GM19043 (cell line): ENCODE results near the gene VEPH1.

ENCODE experiments used
- ATAC-seq: cut with Tn5 transposase; IDR thresholded peaks from one replicate; pipeline ENCODE4 v1.9.1; 2021; ENCODE audit warnings: low read depth; ENCODE audit not compliant: unreplicated experiment

Gene VEPH1

GRCh38 chr3:157276801-157277200 is 226.4 kb downstream of the VEPH1 start:
- ATAC-seq, result no peak

GRCh38 chr3:157275832-157276231 is 227.4 kb downstream of the VEPH1 start:
- ATAC-seq, result no peak

GRCh38 chr3:157274644-157275137 is 228.5 kb downstream of the VEPH1 start:
- ATAC-seq, result no peak

DNA sequence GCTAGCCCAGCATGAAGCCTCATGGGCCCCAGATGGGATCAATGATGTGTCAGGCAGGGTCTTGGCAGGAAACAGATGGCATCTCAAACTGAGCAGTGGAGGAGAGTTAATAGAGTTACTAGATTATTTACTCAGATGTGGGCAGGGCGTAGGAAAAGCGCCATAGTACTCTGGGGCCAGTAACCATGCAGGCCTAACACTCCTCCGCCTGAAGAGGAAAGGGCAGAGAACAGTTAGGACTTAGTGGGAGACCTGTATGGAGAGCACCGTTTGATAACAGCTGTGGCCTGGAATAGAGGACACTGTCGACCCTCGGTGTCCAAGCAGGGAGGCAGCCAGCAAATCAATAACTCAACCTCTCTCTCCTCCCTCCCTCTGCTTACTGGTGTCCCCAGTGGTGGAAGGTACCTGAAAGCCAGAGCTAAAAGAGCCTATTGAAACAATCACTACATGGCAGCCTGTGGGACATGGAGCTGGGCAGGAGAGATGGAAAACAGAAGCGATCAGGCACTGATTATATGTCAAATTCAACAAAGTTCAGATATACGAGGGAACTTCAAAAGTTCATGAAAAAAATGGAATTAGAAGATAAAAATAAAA is 231.8 kb downstream of the VEPH1 start:
- no peak for ATAC-seq

- ATAC-seq, result no peak
Measured at GRCh38 chr3:157268026-157268425, 235.2 kb downstream of the VEPH1 start.

DNA sequence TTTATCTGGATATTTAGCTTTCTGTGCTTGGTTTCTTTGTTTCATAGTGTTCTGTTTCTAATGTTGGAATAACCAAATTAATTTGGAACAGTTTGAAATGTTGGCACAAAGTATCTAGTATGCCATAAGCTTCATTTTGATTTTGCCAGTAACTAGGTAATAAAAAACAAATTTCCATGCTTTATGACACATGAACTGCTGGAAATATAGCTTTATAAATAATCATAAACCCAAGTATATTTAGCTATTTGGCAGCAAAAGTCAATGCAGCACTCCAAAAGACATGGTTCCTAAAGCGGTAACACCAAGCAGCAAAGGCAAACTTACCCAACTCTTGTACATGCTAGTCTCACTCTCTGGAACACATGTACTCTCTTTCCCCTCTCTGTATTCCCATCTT is 237.3 kb downstream of the VEPH1 start:
- no peak for ATAC-seq

DNA sequence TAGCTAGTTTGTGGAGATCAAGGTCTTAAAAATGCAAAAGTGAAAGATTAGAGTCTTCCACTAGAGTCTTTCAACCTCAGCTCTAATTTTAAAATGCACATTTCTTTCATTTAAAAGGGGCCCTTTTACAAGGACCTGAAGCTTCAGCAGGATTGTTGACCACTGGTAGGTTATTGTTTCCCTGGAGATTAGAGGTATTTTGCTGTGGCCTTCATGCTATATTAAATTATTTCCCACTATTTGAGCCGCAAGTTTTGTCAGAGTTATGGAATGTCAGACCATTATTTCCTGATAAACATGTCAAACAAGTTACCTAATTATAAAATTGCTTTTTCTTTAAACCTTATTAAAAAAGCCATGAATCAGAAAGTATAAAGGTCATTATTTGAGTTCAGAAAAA is 240.2 kb downstream of the VEPH1 start:
- ATAC-seq, result no peak

GRCh38 chr3:157261000-157261399 is 242.2 kb downstream of the VEPH1 start:
- no peak for ATAC-seq

DNA sequence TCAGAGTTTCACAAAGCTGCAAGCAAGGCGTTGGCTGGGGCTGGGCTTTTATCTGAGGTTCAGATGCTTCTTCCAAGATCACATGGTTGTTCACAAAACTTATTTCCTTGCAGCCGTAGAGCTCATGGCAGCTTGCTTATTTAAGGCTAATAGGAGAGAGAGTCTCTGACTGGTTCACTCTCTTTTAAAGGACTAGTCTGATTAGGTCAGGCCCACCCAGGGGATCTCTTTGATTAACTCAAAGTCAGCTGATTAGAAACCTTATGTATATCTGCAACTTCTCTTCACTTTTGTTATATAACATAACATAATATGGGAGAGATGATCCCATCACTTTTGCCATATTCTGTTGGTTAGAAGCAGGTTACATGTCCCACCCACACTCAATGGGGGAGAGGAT is 243.4 kb downstream of the VEPH1 start:
- ATAC-seq, result no peak

GRCh38 chr3:157257101-157257500 is 246.1 kb downstream of the VEPH1 start:
- ATAC-seq, result no peak

DNA sequence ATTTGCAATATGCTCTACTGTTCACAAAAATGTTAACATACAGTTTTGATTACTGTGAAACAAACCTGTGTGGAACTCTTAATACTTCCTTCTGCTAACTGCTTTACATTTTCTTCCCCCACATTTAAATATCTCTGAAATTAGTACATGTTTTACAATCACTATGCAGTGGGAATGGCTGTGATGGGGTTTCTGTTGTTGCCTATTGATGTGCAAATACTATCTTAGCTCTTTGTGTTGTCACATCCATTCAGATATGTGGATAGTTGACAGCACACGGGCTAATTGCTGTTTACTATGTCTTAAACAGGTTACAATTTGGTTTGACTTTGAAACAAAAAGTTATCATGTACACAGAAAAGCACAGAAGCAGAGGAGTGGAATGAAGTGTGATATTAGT is 247.4 kb downstream of the VEPH1 start:
- no peak for ATAC-seq

DNA sequence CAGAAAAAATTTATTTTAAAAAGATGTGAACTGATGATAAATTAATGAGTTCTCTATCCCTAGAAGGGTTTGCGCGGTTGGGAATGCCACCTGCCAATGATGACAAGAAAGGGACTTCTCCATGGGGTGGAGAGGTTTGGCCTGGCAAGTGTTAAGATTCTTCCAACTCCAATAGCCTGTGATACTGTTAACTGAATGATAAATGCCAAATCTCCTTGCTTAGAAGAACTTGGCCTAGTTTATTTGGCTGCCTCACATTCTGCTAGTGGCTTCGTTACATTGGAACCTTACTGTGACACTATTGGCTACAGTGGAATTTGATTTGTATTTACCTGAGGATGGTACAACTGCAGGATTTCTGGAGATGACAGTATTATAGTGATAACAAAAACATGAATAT is 251.5 kb downstream of the VEPH1 start:
- ATAC-seq, result no peak

DNA sequence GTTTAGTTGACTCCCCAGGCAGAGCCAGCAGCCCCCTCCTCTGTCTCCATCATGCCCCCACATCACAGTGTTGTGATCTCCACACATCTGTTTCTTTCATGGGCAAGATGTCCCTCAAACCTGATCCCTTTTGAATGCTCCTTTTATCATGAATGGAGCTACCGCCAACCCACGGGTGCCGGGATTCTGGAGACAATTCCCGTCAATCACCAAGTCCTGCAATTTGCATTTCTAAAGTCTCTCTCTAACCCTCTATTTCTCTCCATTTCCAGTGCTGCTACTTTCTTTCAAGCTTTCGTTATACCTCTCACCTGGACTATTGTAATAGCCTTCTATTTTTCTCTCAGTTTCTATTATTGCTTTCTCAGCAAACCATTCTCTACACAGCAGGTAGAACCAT is 253.6 kb downstream of the VEPH1 start:
- no peak for ATAC-seq

- no peak for ATAC-seq
Measured at GRCh38 chr3:157248590-157249422, 254.4 kb downstream of the VEPH1 start.

GRCh38 chr3:157247391-157247790 is 255.8 kb downstream of the VEPH1 start:
- ATAC-seq, result no peak

DNA sequence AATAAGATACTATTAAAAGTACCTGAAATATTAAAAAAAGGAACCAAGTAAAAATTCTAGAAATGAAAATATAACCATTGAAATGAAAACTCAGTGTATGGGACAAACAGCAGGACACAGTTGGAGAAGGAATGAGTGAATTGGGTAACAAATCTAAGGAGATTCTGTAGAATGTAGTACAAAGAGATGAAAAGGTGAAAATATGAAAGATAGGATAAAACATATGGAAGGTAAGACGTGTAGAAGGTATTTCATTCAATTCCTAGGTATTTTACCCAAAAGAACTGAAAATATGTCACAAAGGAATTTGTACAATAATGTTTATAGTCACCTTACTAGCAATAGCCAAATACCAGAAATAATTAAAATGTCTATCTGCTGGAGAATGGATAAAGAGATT is 260.4 kb downstream of the VEPH1 start:
- no peak for ATAC-seq

DNA sequence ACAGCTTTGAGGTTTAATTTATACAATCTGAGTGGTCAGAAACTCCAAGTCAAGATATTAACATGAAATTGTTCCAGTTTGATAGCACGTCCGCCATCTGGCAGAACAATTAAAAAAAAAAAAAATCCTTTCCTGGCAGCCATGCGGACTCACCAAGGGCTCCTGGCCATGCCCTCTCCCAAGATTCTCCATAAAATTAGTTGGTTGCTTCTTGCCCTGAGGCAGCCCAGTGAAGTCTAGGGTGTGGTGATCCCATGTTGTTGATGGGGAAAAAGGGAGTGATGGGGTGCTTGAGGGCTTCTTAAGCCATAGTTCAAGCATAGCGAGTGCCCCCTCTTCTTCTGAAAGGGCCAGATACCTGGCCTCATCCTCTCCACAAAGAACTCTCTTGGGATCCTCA is 261.6 kb downstream of the VEPH1 start:
- no peak for ATAC-seq

DNA sequence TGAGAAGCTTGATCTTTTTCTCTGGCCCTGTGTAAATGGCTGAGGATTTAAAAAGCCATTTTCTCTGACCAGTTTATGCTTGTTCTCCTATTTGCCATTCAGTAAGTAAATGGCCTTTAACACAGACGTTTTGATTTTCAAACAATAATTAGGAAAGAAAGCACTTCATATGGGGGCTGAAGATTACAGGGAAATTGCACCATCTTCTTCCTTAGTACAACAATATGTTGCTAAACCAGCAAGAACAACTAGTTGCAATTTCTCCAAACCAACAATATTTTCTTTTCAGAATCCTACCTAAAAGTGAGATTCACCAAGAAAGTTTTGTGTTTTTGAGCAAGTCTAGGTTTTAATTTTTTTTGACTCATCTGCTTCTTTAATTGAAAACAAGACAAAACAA is 262.8 kb downstream of the VEPH1 start:
- ATAC-seq, result no peak

DNA sequence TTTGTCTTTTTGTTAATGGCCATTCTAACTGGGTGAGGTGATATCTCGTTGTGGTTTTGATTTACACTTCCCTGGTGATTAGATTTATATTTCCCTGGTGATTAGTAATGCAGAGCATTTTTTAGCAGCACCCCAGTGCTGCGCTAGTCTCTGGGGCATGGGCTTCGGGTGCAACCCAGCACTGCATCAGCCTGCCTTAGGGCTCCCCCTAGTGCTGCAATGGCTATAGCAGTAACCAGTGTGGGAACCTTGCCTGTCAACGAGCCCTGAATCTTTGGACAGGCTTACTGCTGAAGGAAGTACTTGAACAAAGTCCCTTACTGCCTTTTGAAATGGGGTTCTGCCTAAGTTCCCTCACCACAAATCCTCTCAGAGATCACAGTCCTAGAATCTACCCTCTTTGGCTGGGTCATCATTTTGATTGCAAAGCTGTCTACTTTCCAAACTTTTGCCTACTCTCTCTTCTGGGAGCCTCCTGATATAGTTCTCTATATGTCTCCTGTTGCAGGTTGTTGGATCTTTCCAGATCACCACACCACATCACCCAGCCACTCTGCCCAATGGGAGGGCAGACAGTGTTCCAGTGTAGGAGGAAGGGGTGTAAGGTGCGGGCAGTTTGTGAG is 264.0 kb downstream of the VEPH1 start:
- peak; percentile 100 for ATAC-seq

- ATAC-seq, result no peak
Measured at GRCh38 chr3:157238457-157238856, 264.8 kb downstream of the VEPH1 start.

DNA sequence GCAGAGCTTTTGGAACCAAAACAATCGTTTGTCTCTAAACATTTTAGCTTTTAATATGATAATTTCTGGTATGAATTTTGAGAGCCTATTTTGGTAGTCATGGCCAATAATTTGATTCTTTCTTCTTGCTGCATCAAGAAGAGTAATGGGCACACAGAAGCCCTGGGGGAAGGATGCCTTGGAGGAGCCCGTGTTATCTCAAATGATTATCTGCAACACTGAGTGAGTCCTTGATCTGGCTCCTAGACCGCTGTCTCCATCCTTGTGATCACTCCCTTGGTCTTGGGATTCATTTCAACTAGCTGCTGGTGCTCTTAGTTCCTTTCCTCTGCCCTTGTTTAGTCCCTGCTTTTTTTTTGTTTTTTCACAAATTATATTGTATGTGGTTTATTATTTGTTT is 265.3 kb downstream of the VEPH1 start:
- ATAC-seq, result no peak

GRCh38 chr3:157235291-157235690 is 267.9 kb downstream of the VEPH1 start:
- ATAC-seq, result no peak
